Adrenal gland (tissue), 12 donors: ENCODE results near the gene HMSD. TPM values are rescaled to one million over a fixed set of nuclear protein-coding genes. Genes with fewer than 3 reads are reported as not detected.

Source experiments
- DNase-seq, 7 donors: peaks; one replicate each; pipeline ENCODE4 v3.0.0-alpha.2; 2019 to 2020
- H3K27ac ChIP-seq, 5 donors: fragments of 200-600 bp; sonication (generic) in 4 of 5; 1 replicate in 3 of 5; 2 replicates in 2 of 5; pipeline versions ENCODE4 v1.5.1 to v1.8.0; 2016 to 2020; ENCODE audit warnings: mild to moderate bottlenecking in 1 of 5
- H3K27me3 ChIP-seq: fragments of 200-600 bp; 2 replicates; pipeline ENCODE4 v1.8.0; 2021
- H3K36me3 ChIP-seq, 2 donors: fragments of 200-600 bp; replicated peaks in 1 of 2; 1 replicate in 1 of 2; 2 replicates in 1 of 2; pipeline versions ENCODE4 v1.5.1 to v1.8.0; 2018 to 2022
- H3K4me1 ChIP-seq, 2 donors: fragments of 200-600 bp; replicated peaks in 1 of 2; 1 replicate in 1 of 2; 2 replicates in 1 of 2; pipeline versions ENCODE4 v1.5.1 to v1.8.0; 2018 to 2021
- H3K4me3 ChIP-seq, 4 donors: fragments of 200-600 bp; sonication (generic) in 3 of 4; one replicate each; pipeline ENCODE4 v1.5.1; 2016 to 2018
- H3K9me3 ChIP-seq, 3 donors: fragments of 200-600 bp; sonication (generic) in 1 of 3; replicated peaks in 1 of 3; 1 replicate in 2 of 3; 2 replicates in 1 of 3; pipeline versions ENCODE4 v1.5.1 to v1.8.0; 2016 to 2021
- CTCF ChIP-seq, 6 experiments: fragments of 450-650 bp in 4 of 6; fragments of 200-600 bp in 2 of 6; sonication (generic) in 1 of 6; IDR thresholded peaks; 1 replicate in 5 of 6; 2 replicates in 1 of 6; pipeline versions ENCODE4 v1.5.1 to v1.8.0; 2016 to 2021; ENCODE audit warnings: antibody characterized with exemption in 6 of 6, mild to moderate bottlenecking in 2 of 6, moderate library complexity in 1 of 6
- POLR2A ChIP-seq, 2 donors: fragments of 450-650 bp; IDR thresholded peaks; one replicate each; pipeline ENCODE4 v1.6.1; 2017; ENCODE audit warnings: antibody characterized with exemption in 2 of 2, mild to moderate bottlenecking in 2 of 2, moderate library complexity in 1 of 2
- WGBS, 4 donors: extraction: QIAGEN DNeasy Blood & Tissue Kit in 2 of 4; methylation state at CpG; one replicate each; pipeline versions ENCODE4 v1.1.5 to v1.1.7; 2013 to 2017; 5-methylcytosine and 5-hydroxymethylcytosine counted together
- intact Hi-C, 2 donors: fragments of 100-400 bp; cut with DNase I; formaldehyde crosslinking; loops; one replicate each; pipeline versions ENCODE4 v1.14.1 to v1.15.0; 2022 to 2023
- polyA plus RNA-seq, 3 donors: library from polyadenylated mRNA; stranded (reverse); fragments of 200-250 nt in 2 of 3; fragments of 350-450 nt in 1 of 3; fragmentation: Illumina TruSeq in 1 of 3; extraction: RNeasy Lipid Tissue Mini Kit (QIAGEN cat#74804) in 1 of 3; gene quantifications; one replicate each; pipeline ENCODE4 v1.2.3, GENCODE V29; 2013 to 2014
- total RNA-seq, 9 donors: library from RNA; depleted of rRNA in 4 of 9; stranded (reverse); fragments of >200 nt in 4 of 9; fragments of 120-200 nt in 1 of 9; fragmentation: NEBNext Ultra II Directional in 1 of 9; extraction: Animal tissue kit (Norgen Biotek cat#: 25700) in 1 of 9; gene quantifications; one replicate each; pipeline versions ENCODE4 v1.1.0 to v1.2.4, GENCODE V29; 2013 to 2023
- donor health status: healthy with polysubstance abuse.
- donor health status: Bipolar disorder and iron deficiency.
- donor health status: DM: yes; HTN: yes; CAD: no.
- donor health status: DM: no; HTN: no; CAD: no.
- donor health status: DM: no; HTN: no; CAD: no.
- donor health status: DM: yes; HTN: yes; CAD: no.

The HMSD gene
- total and polyA plus RNA-seq, 12 donors, result 0.13 to 0.57 (median 0.16) TPM; not detected in 9

DNA sequence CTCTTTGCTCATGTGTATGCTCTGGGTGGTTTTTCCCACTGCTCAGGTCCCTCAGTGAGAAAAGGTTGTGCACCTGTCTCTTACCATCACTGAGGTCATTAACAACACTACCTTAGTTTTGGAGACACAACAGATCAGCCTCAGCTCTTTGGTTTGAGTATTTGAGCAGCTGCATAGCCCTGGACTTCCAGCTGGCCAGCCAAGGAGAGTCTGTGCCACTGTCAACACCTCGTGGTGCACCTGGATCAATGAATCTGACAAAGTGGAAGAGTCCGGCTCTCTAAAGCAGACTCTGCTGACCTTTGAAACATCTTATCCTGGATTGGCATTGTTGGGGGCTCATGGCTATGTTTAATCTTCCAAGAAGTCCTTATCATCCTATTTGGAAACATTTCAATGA lies 50.8 kb downstream of the HMSD start:
- Histone ChIP-seq H3K27ac (no peak overlapping the region), H3K4me1 (no peaks in the 10 kb centered on the region), H3K36me3 (no peaks in the 10 kb centered on the region), H3K4me3 (no peak overlapping the region), H3K9me3 (no peaks in the 10 kb centered on the region), H3K27me3 (no peaks in the 10 kb centered on the region)
- intact Hi-C loops, result no loop called here
- WGBS, 4 donors, result 84 to 94% (median 90%) methylated on average over 2 of the region's 2 CpGs
- no peak for DNase-seq
- no peak for TF ChIP-seq CTCF (IDR thresholded peaks at IDR 0.05)
- no peak for TF ChIP-seq POLR2A (IDR thresholded peaks at IDR 0.05)

GRCh38 chr18:64002581-64002980 lies 53.5 kb downstream of the HMSD start:
- intact Hi-C loops, result no loop called here

DNA sequence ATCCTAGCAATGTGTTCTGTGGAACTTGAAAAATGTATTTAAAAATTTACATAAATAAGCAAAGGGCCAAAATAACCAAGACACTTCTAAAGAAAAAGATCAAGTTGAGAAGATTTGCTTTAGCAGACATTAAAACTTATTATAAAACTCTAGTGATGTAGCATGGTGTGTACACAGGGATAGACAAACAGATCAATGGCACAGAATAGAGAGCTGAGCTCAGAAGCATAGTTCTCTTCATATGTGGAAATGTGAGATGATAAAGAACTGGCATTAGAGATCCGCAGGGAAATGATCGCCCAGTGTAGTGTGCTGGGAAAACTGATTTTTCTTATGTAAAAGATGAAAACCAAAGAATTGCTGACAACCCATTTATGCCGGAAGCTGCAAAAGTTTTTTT lies 60.2 kb downstream of the HMSD start:
- H3K36me3 ChIP-seq, result no peaks in the 10 kb centered on the region
- no peaks in the 10 kb centered on the region for H3K4me1 ChIP-seq
- WGBS, 4 donors, result 59 to 78% (median 74%) methylated on average over 3 of the region's 3 CpGs
- no peaks in the 10 kb centered on the region for H3K9me3 ChIP-seq
- H3K27me3 ChIP-seq, result no peaks in the 10 kb centered on the region
- DNase-seq, result no peak
- no peak for TF ChIP-seq POLR2A (IDR thresholded peaks at IDR 0.05)
- intact Hi-C loops, result no loop called here
- no peak overlapping the region for H3K4me3 ChIP-seq
- no peak overlapping the region for H3K27ac ChIP-seq

More at GRCh38 chr18:64002581-64002980, 53.5 kb downstream of the HMSD start:
- no peaks in the 10 kb centered on the region for H3K27me3 ChIP-seq
- DNase-seq, result no peak
- no peak overlapping the region for H3K27ac ChIP-seq
- H3K4me1 ChIP-seq, result no peaks in the 10 kb centered on the region
- WGBS, 4 donors, result 47 to 89% (median 55%) methylated on average over 3 to 41 of the region's 41 CpGs
- H3K36me3 ChIP-seq, result no peaks in the 10 kb centered on the region
- H3K9me3 ChIP-seq, result no peaks in the 10 kb centered on the region
- no peak for TF ChIP-seq CTCF (IDR thresholded peaks at IDR 0.05)
- no peak for TF ChIP-seq POLR2A (IDR thresholded peaks at IDR 0.05)
- no peak overlapping the region for H3K4me3 ChIP-seq

Other genes with a start within 250 kb of the HMSD start
- not detected for gene SERPINB11, start 246.3 kb upstream of the HMSD start, total RNA-seq
- gene SERPINB11, start 246.3 kb upstream of the HMSD start, polyA plus RNA-seq, result under 1 TPM in 1 of 3 donors, not detected in 2; 0.07 TPM
- gene SERPINB7, start 173.9 kb upstream of the HMSD start, total RNA-seq, result under 1 TPM in 1 of 9 donors, not detected in 8; 0.11 TPM
- not detected for gene SERPINB7, start 173.9 kb upstream of the HMSD start, polyA plus RNA-seq
- gene SERPINB2, start 61.6 kb upstream of the HMSD start, total RNA-seq, result under 1 TPM in 3 of 9 donors, not detected in 6; 0.17 to 0.37 (median 0.28) TPM
- gene SERPINB2, start 61.6 kb upstream of the HMSD start, polyA plus RNA-seq, result 1 to 10 TPM in 1 of 3 donors, not detected in 2; 1.3 TPM
- under 1 TPM in 1 of 9 donors, not detected in 8; 0.06 TPM for gene SERPINB10, start 41.3 kb upstream of the HMSD start, total RNA-seq
- not detected for gene SERPINB10, start 41.3 kb upstream of the HMSD start, polyA plus RNA-seq
- 10 to 100 TPM in 7 of 9 donors, 1 to 10 TPM in 2; 8.4 to 22.6 (median 11.2) TPM for gene SERPINB8, start 20.8 kb downstream of the HMSD start, total RNA-seq
- 10 to 100 TPM in 1 of 3 donors, 1 to 10 TPM in 2; 3.7 to 31.6 (median 6.9) TPM for gene SERPINB8, start 20.8 kb downstream of the HMSD start, polyA plus RNA-seq
- under 1 TPM in 1 of 9 donors, not detected in 8; 0.33 TPM for gene LINC00305, start 199.8 kb downstream of the HMSD start, total RNA-seq
- not detected for gene LINC00305, start 199.8 kb downstream of the HMSD start, polyA plus RNA-seq